MG63 (cell line): Measurements from ENCODE around the gene SPAG9. TPM values are rescaled to one million over a fixed set of nuclear protein-coding genes. Genes with fewer than 3 reads are reported as not detected.

Source experiments
- DNase-seq: peaks from one replicate; pipeline ENCODE4 v3.0.0-alpha.2; 2020
- H3K27me3 ChIP-seq: fragments of 250-450 bp; sonication (Bioruptor Pico); 2 replicates; pipeline ENCODE4 v1.5.1; 2020; ENCODE audit warnings: mild to moderate bottlenecking, moderate library complexity
- H3K36me3 ChIP-seq: fragments of 250-450 bp; sonication (Bioruptor Pico); 2 replicates; pipeline ENCODE4 v1.5.1; 2020; ENCODE audit warnings: mild to moderate bottlenecking, moderate library complexity
- H3K4me3 ChIP-seq: fragments of 250-450 bp; sonication (Bioruptor Pico); 2 replicates; pipeline ENCODE4 v1.5.1; 2020; ENCODE audit warnings: mild to moderate bottlenecking, moderate library complexity
- H3K9me3 ChIP-seq: fragments of 250-450 bp; sonication (Bioruptor Pico); 2 replicates; pipeline ENCODE4 v1.5.1; 2020; ENCODE audit warnings: mild to moderate bottlenecking, moderate library complexity
- total RNA-seq: library from RNA; depleted of rRNA; stranded (reverse); fragments of >200 nt; shearing (Covaris generic); gene quantifications from 2 replicates; pipeline ENCODE4 v1.2.3, GENCODE V29; 2014; ENCODE audit warnings: low replicate concordance; rRNA removed

SPAG9 gene
- 53.8 and 65.5 TPM in 2 replicates for total RNA-seq

DNA sequence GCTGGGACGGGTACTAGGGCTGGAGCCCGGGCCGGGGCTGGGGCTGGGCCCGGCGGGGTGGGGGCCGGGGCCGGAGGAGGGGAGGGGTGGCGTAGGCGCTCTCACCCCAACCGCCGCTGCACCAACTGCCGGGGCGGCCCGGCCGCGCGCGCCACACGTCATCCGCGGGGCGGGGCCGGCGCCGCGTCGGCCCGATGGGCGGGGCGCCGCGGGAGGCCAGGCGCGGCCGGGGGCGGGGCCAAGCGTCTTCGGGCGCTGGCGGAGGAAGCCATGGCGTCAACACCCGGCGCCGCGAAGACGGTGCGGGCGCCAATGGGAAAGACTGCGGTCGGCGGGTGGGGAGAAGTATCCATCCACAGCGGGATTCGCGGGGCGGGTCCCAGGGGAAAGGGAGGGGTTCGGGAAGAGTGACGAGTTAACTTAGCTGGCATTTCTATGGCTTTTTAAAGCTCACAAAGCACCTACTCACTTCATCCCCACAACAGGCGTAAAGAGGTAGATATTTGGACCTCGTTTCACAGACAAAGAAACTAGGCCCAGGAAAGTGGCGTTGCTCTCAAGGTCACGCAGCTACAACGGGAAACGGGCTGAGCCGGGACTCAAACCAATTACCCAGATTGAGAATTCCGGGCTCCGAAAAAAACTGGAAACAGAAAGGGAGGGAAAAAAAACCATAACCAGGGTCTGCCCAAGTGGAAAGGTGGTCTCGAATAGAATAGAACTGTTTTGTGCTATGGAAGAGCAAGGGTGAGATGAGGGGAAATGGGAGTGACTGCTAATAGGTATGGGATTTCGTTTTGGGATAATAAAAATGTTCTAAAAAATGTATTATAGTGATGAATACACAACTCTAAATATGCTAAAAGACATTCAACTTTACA, at the start of gene SPAG9:
SPAG9 (minus strand) TSS at position 130 of the 881 bp plus-strand sequence. CDS start 212 bp downstream, outside the sequence.
- peak; percentile 98 for DNase-seq
- no peaks in the 10 kb centered on the region for H3K9me3 ChIP-seq
- peak within 1 kb of the TSS; percentile 95 for H3K4me3 ChIP-seq
- H3K27me3 ChIP-seq: no peaks in the 10 kb centered on the region
- peaks cover 6% of the 10 kb centered on the region; the same call in 1 of the 2 replicates for H3K36me3 ChIP-seq

DNA sequence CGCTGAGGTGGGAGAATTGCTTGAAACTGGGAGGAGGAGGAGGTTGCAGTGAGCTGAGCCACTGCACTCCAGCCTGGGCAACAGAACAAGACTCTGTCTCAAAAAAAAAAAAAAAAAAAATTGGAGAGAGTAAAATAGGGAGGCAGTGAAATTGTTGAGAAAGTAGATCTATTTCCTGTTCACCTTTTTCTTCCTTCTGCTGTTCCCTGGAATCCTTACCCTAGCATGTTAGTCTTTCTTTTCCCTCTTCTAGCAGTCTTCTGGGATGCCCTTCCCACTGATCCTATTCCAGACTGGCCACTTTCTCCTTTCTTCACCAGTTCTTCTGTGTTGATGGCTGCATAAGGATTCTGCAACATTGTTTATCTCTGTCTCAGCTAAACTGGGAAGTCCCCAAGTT, 48.7 kb upstream of the SPAG9 start:
- Histone ChIP-seq H3K9me3 (no peaks in the 10 kb centered on the region), H3K36me3 (peaks cover 77% of the 10 kb centered on the region), H3K27me3 (no peaks in the 10 kb centered on the region), H3K4me3 (no peak overlapping the region)
- no peak for DNase-seq

GRCh38 chr17:51166987-51167931, 46.6 kb upstream of the SPAG9 start:
- peak; percentile 68 for DNase-seq
- Histone ChIP-seq H3K36me3 (peaks cover 72% of the 10 kb centered on the region), H3K9me3 (no peaks in the 10 kb centered on the region), H3K27me3 (no peaks in the 10 kb centered on the region), H3K4me3 (peak overlapping the region; percentile 99)

GRCh38 chr17:51166198-51166986, 45.7 kb upstream of the SPAG9 start, which contains the start of gene NME2:
NME2 (plus strand) TSS chr17:51166411; CDS start chr17:51166831, 420 bp downstream.
- no peaks in the 10 kb centered on the region for H3K9me3 ChIP-seq
- no peaks in the 10 kb centered on the region for H3K27me3 ChIP-seq
- peaks cover 71% of the 10 kb centered on the region for H3K36me3 ChIP-seq
- H3K4me3 ChIP-seq: peak within 1 kb of the TSS; percentile 99
- peak; percentile 95 for DNase-seq

- Histone ChIP-seq H3K27me3 (no peaks in the 10 kb centered on the region), H3K4me3 (peak overlapping the region; percentile 99), H3K36me3 (peaks cover 71% of the 10 kb centered on the region), H3K9me3 (no peaks in the 10 kb centered on the region)
- peak; percentile 51 for DNase-seq
These were observed 45.1 kb upstream of the SPAG9 start for GRCh38 chr17:51165680-51166197.

- Histone ChIP-seq H3K36me3 (peaks cover 71% of the 10 kb centered on the region), H3K4me3 (peak overlapping the region; percentile 99), H3K9me3 (no peaks in the 10 kb centered on the region), H3K27me3 (no peaks in the 10 kb centered on the region)
- DNase-seq: no peak
These were observed 44.4 kb upstream of the SPAG9 start for GRCh38 chr17:51164911-51165679.

DNA sequence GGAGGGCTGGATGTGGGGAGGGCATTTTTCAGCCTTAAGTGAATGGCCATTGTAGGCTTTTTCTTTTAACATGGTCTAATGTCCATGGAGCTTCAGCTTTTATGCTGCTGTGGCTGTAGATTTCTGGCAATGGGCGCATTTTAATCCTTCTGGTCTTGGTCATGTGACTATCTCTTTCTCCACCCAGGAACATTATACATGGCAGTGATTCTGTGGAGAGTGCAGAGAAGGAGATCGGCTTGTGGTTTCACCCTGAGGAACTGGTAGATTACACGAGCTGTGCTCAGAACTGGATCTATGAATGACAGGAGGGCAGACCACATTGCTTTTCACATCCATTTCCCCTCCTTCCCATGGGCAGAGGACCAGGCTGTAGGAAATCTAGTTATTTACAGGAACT, 40.9 kb upstream of the SPAG9 start:
- H3K27me3 ChIP-seq: no peaks in the 10 kb centered on the region
- no peak for DNase-seq
- no peaks in the 10 kb centered on the region for H3K9me3 ChIP-seq
- H3K4me3 ChIP-seq: no peak overlapping the region
- H3K36me3 ChIP-seq: peaks cover 71% of the 10 kb centered on the region

- H3K4me3 ChIP-seq: no peak overlapping the region
- no peaks in the 10 kb centered on the region for H3K27me3 ChIP-seq
- H3K36me3 ChIP-seq: peaks cover 86% of the 10 kb centered on the region
- DNase-seq: no peak
- no peaks in the 10 kb centered on the region for H3K9me3 ChIP-seq
These were observed 38.9 kb upstream of the SPAG9 start for GRCh38 chr17:51159604-51160003.

- Histone ChIP-seq H3K27me3 (no peaks in the 10 kb centered on the region), H3K4me3 (peak overlapping the region; percentile 78), H3K36me3 (peaks cover 57% of the 10 kb centered on the region), H3K9me3 (no peaks in the 10 kb centered on the region)
- DNase-seq: no peak
These were observed 34.7 kb upstream of the SPAG9 start for GRCh38 chr17:51155416-51155815.

GRCh38 chr17:51154176-51154575, 33.5 kb upstream of the SPAG9 start:
- Histone ChIP-seq H3K4me3 (peak overlapping the region; percentile 78), H3K9me3 (no peaks in the 10 kb centered on the region), H3K36me3 (peaks cover 44% of the 10 kb centered on the region), H3K27me3 (no peaks in the 10 kb centered on the region)
- no peak for DNase-seq

- peaks cover 37% of the 10 kb centered on the region for H3K36me3 ChIP-seq
- peak; percentile 98 for DNase-seq
- no peaks in the 10 kb centered on the region for H3K9me3 ChIP-seq
- no peaks in the 10 kb centered on the region for H3K27me3 ChIP-seq
- H3K4me3 ChIP-seq: peak within 1 kb of the TSS; percentile 78
These were observed 32.8 kb upstream of the SPAG9 start, which contains the start of gene NME1 for GRCh38 chr17:51153210-51154072. NME1 (plus strand) TSS chr17:51153559; CDS start chr17:51155655, 2,096 bp downstream.

GRCh38 chr17:51152766-51153209, 32.1 kb upstream of the SPAG9 start:
- peak overlapping the region; percentile 78 for H3K4me3 ChIP-seq
- peaks cover 31% of the 10 kb centered on the region for H3K36me3 ChIP-seq
- no peak for DNase-seq
- H3K27me3 ChIP-seq: no peaks in the 10 kb centered on the region
- no peaks in the 10 kb centered on the region for H3K9me3 ChIP-seq

DNA sequence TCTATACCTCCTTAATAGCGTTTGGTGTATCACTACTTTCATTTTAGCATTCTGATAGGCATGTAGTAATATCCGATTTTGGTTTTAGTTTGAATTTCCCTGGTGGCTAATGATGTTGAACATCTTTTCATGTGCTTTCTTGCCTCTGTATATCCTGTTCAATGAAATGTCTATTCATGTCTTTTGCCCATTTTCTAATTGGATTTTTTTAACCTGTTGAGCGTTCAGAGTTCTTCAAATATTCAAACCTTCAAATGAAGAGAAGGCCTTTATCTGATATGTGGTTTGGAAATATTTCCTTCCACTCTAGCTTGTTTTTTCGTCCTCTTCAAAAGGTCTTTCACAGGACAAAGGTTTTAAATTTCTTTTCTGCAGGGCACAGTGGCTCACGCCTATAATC, 30.3 kb upstream of the SPAG9 start:
- Histone ChIP-seq H3K4me3 (no peak overlapping the region), H3K27me3 (no peaks in the 10 kb centered on the region), H3K9me3 (no peaks in the 10 kb centered on the region), H3K36me3 (peaks cover 13% of the 10 kb centered on the region)
- DNase-seq: no peak

GRCh38 chr17:51149163-51149562, 28.5 kb upstream of the SPAG9 start:
- Histone ChIP-seq H3K27me3 (no peaks in the 10 kb centered on the region), H3K36me3 (peaks cover 2% of the 10 kb centered on the region; the same call in 1 of the 2 replicates), H3K9me3 (no peaks in the 10 kb centered on the region), H3K4me3 (no peak overlapping the region)
- no peak for DNase-seq
